ENCODE results near the gene LBHD2. TPM values are rescaled to one million over a fixed set of nuclear protein-coding genes. Genes with fewer than 3 reads are reported as not detected.

The LBHD2 gene
- total RNA-seq, 1 donor from 2014 or later, result not detected

DNA sequence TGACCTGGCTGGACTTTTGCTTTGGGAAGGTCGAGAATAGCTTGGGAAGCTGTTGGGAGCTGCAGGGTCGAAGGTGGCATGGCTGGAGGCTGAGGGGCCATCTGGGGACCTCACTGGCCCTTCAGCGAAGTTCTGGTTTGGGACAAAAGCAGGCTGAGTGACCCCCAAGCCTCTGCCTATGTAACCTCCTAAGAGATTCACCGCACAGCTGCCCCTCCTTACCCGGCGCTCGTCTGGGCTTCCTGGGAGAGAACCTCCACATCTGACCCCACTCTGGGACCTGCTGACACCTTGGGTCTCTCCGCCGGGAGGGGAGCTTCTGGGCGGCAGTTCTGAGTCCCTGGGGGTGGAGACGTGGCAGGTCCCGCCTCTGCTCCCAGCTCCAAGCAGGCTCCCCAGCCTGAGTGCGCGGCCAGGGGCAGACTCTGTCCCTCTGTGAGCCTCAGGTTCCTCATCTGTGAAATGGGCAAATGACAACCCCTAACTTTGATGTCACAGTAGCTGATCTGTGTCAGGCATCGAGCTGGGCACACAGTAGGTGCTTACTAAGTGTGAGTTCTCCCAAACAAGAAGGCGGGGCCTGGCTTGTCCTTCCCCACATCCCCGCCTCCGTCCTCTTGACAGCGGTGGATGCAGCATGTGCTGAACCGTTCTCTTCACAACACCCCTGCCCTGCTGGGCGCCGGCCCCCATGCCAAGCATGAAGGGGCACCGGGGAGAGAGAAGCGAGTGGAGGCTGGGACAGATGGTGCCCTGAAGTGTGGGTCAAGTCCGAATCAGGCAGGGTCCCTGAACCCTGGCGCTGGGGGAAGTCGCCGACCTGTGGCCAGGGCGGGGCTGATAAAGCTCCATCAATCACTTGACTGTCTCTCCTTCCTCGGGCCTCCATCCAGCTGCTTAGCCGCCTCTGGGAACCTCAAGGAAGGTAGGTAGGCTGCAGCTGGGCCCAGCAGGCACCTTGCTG lies 14.3 kb downstream of the LBHD2 start:
- TF ChIP-seq, protein P1, sequence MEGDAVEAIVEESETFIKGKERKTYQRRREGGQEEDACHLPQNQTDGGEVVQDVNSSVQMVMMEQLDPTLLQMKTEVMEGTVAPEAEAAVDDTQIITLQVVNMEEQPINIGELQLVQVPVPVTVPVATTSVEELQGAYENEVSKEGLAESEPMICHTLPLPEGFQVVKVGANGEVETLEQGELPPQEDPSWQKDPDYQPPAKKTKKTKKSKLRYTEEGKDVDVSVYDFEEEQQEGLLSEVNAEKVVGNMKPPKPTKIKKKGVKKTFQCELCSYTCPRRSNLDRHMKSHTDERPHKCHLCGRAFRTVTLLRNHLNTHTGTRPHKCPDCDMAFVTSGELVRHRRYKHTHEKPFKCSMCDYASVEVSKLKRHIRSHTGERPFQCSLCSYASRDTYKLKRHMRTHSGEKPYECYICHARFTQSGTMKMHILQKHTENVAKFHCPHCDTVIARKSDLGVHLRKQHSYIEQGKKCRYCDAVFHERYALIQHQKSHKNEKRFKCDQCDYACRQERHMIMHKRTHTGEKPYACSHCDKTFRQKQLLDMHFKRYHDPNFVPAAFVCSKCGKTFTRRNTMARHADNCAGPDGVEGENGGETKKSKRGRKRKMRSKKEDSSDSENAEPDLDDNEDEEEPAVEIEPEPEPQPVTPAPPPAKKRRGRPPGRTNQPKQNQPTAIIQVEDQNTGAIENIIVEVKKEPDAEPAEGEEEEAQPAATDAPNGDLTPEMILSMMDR (IDR thresholded peaks at IDR 0.05; ENCODE audit: unreplicated experiment), result no peak
- Mint-ChIP-seq H3K9me3 (ENCODE audit: unreplicated experiment) (no peaks in the 10 kb centered on the region), H3K27ac (ENCODE audit: unreplicated experiment) (no peak overlapping the region), H3K4me1 (ENCODE audit: unreplicated experiment) (no peaks in the 10 kb centered on the region), H3K4me3 (ENCODE audit: unreplicated experiment) (no peak overlapping the region), H3K36me3 (ENCODE audit: low read depth, unreplicated experiment) (no peaks in the 10 kb centered on the region), H3K27me3 (ENCODE audit: unreplicated experiment) (peaks cover 15% of the 10 kb centered on the region)
- no peak for DNase-seq (ENCODE audit: low spot score)

DNA sequence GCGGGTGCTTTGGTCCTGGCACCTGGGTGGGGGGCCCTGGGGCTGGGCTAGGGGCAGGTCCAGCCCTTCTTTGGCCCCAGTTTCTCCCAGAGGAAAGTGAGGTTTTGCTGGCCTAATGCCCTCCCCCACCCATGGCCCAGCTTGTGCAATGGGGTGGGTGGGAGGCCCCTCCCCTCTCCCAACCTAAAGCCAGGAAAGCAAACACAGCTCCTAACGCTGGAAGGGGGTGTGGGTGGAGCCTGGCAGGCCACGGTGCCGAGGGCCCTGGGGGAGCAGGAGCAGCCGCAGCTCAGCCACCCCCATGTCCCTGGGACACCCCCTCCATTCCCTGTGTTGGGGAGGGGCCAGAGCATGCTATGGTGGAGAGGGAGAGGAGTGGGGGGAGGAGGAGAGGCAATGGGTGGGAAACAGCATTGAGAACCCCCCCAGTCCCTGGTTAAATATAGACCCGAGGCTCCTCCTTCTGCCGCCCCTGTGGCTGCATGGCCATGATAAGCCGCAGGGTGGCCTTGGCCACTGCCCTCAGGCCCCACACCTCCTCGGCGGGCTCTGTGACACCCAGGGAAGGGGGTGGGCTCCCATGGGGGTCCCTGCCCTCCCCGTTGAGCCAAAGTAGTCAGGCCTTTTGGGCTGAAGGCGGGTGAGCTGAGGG lies 15.2 kb downstream of the LBHD2 start:
- Mint-ChIP-seq H3K4me1 (ENCODE audit: unreplicated experiment) (peaks cover 3% of the 10 kb centered on the region), H3K9me3 (ENCODE audit: unreplicated experiment) (no peaks in the 10 kb centered on the region)
- TF ChIP-seq, protein P1 (IDR thresholded peaks at IDR 0.05; ENCODE audit: unreplicated experiment), result no peak

DNA sequence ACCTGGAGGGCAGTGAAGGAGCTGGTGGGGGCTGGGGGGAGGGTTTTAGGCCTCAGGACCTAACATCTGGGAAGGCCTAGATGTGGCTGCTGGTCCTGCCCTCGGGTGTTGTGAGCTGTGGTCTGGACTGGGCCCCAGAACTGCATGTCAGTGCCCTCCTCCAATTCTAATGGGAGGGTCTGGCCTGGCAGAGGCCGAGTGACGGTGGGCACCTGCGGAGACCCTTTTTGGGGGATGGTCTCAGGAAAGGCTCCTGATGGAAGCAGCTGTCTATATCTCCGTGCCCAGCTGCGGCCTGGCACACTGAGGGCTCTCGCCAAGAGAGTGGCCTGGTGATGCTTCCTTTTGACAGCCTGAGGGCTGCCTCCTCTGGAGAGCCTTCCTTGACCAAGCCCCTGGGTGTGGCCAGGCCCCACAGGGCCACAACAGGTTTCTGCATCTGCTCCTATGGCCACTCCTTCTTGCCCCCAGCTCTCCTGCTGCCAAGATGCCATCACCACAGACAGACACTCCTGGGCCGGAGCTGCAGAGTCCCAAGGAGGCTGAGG lies 15.8 kb downstream of the LBHD2 start:
- DNase-seq (ENCODE audit: low spot score), result no peak
- no peaks in the 10 kb centered on the region for H3K36me3 Mint-ChIP-seq (ENCODE audit: low read depth, unreplicated experiment)
- TF ChIP-seq, protein P1 (IDR thresholded peaks at IDR 0.05; ENCODE audit: unreplicated experiment), result no peak
- no peaks in the 10 kb centered on the region for H3K9me3 Mint-ChIP-seq (ENCODE audit: unreplicated experiment)
- no peak overlapping the region for H3K27ac Mint-ChIP-seq (ENCODE audit: unreplicated experiment)
- H3K4me3 Mint-ChIP-seq (ENCODE audit: unreplicated experiment), result no peak overlapping the region
- peaks cover 17% of the 10 kb centered on the region for H3K27me3 Mint-ChIP-seq (ENCODE audit: unreplicated experiment)
- H3K4me1 Mint-ChIP-seq (ENCODE audit: unreplicated experiment), result peaks cover 3% of the 10 kb centered on the region

More for the DNA sequence above, 15.2 kb downstream of the LBHD2 start:
- Mint-ChIP-seq H3K4me3 (ENCODE audit: unreplicated experiment) (no peak overlapping the region), H3K27ac (ENCODE audit: unreplicated experiment) (no peak overlapping the region), H3K27me3 (ENCODE audit: unreplicated experiment) (peaks cover 17% of the 10 kb centered on the region), H3K36me3 (ENCODE audit: low read depth, unreplicated experiment) (no peaks in the 10 kb centered on the region)
- DNase-seq (ENCODE audit: low spot score), result no peak

DNA sequence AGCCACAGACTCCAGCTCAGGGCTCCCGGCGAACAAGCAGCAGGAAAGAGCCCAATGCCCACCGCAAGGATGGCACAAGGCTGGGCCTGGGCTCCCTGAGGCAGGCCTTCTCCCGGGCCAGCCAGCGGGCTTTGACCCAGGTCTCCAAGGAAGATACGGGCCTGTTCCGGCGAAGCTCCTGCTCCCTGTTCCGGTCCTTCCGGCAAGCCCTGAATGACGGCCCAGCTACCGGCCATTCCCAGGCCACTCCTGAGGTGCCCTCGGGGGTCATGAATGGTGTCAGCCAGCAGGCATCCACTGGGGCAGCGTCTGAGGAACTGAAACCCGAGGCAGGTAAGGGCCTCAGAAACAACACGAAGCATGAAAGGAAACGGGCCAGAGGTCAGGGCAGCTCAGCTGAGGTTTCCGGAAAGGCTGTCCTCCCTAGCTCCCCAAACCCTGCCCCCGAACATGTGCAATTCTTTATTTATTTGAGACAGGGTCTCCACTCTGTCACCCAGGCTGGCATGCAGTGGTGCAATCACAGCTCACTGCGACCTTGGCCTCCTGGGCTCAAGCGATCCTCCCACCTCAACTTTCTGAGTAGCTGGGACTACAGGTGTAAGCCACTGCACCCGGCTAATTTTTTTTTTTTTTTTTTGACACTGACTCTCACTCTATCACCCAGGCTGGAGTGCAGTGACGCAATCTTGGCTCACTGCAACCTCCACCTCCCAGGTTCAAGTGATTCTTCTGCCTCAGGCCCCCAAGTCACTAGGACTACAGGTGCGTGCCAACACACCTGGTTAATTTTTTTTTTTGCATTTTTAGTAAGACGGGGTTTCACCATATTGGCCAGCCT lies 16.5 kb downstream of the LBHD2 start:
- peaks cover 20% of the 10 kb centered on the region for H3K27me3 Mint-ChIP-seq (ENCODE audit: unreplicated experiment)
- H3K9me3 Mint-ChIP-seq (ENCODE audit: unreplicated experiment), result no peaks in the 10 kb centered on the region
- DNase-seq (ENCODE audit: low spot score), result no peak
- H3K4me3 Mint-ChIP-seq (ENCODE audit: unreplicated experiment), result no peak overlapping the region
- no peaks in the 10 kb centered on the region for H3K36me3 Mint-ChIP-seq (ENCODE audit: low read depth, unreplicated experiment)
- H3K27ac Mint-ChIP-seq (ENCODE audit: unreplicated experiment), result no peak overlapping the region
- H3K4me1 Mint-ChIP-seq (ENCODE audit: unreplicated experiment), result peaks cover 7% of the 10 kb centered on the region
- TF ChIP-seq, protein P1 (IDR thresholded peaks at IDR 0.05; ENCODE audit: unreplicated experiment), result no peak
